Muscle layer of duodenum (tissue), 2 donors: ENCODE results near the gene SLC66A3.

Experiments used
- H3K27ac ChIP-seq: one replicate; pipeline ENCODE4 v1.7.0; 2013; ENCODE audit warnings: mild to moderate bottlenecking, low read length
- H3K27me3 ChIP-seq: one replicate; pipeline ENCODE4 v1.7.0; 2013; ENCODE audit warnings: low read depth, mild to moderate bottlenecking, control low read depth, low read length
- H3K36me3 ChIP-seq, 2 donors: one replicate each; pipeline ENCODE4 v1.7.0; 2013; ENCODE audit warnings: low read length in 2 of 2, control low read depth in 1 of 2, mild to moderate bottlenecking in 1 of 2; ENCODE audit not compliant: insufficient read depth in 2 of 2, control insufficient read depth in 1 of 2
- H3K4me1 ChIP-seq, 2 donors: one replicate each; pipeline ENCODE4 v1.7.0; 2013; ENCODE audit warnings: low read length in 2 of 2, mild to moderate bottlenecking in 2 of 2, control low read depth in 1 of 2, moderate library complexity in 1 of 2; ENCODE audit not compliant: insufficient read depth in 2 of 2, control insufficient read depth in 1 of 2
- H3K4me3 ChIP-seq, 2 donors: one replicate each; pipeline ENCODE4 v1.7.0; 2013; ENCODE audit warnings: low read length in 2 of 2, low read depth in 1 of 2, mild to moderate bottlenecking in 1 of 2
- H3K9me3 ChIP-seq, 2 donors: one replicate each; pipeline ENCODE4 v1.7.0; 2013; ENCODE audit warnings: low read length in 2 of 2, control low read depth in 1 of 2, mild to moderate bottlenecking in 1 of 2; ENCODE audit not compliant: control insufficient read depth in 1 of 2
- donor health status: healthy.

The SLC66A3 gene

GRCh38 chr2:11220445-11220844 lies 65.2 kb downstream of the SLC66A3 start:
- Histone ChIP-seq H3K27me3 (no peaks in the 10 kb centered on the region), H3K36me3 (peaks cover 11 to 33% of the 10 kb centered on the region in 2 donors), H3K4me3 (no peak overlapping the region), H3K4me1 (no peaks in the 10 kb centered on the region), H3K27ac (no peak overlapping the region), H3K9me3 (no peaks in the 10 kb centered on the region)

- Histone ChIP-seq H3K27me3 (no peaks in the 10 kb centered on the region), H3K4me1 (no peaks in the 10 kb centered on the region), H3K36me3 (peaks cover 7 to 29% of the 10 kb centered on the region in 2 donors), H3K9me3 (no peaks in the 10 kb centered on the region), H3K27ac (no peak overlapping the region), H3K4me3 (no peak overlapping the region)
Measured at GRCh38 chr2:11222845-11223244, 67.6 kb downstream of the SLC66A3 start.

GRCh38 chr2:11224887-11225286 lies 69.6 kb downstream of the SLC66A3 start:
- no peaks in the 10 kb centered on the region for H3K27me3 ChIP-seq
- H3K36me3 ChIP-seq, result peaks cover 7 to 29% of the 10 kb centered on the region in 2 donors
- no peaks in the 10 kb centered on the region for H3K9me3 ChIP-seq
- H3K4me1 ChIP-seq, result no peaks in the 10 kb centered on the region
- no peak overlapping the region for H3K27ac ChIP-seq
- H3K4me3 ChIP-seq, result no peak overlapping the region

GRCh38 chr2:11227595-11227994 lies 72.3 kb downstream of the SLC66A3 start:
- H3K27ac ChIP-seq, result no peak overlapping the region
- H3K27me3 ChIP-seq, result no peaks in the 10 kb centered on the region
- peaks cover 0 to 15% of the 10 kb centered on the region in 2 donors for H3K36me3 ChIP-seq

More at GRCh38 chr2:11227595-11227994, 72.3 kb downstream of the SLC66A3 start:
- Histone ChIP-seq H3K9me3 (no peaks in the 10 kb centered on the region), H3K4me3 (no peak overlapping the region), H3K4me1 (no peaks in the 10 kb centered on the region)
